PC-3 (cell line): Measurements from ENCODE around the gene TMEM147. TPM values are rescaled to one million over a fixed set of nuclear protein-coding genes. Genes with fewer than 3 reads are reported as not detected.

Experiments used
- ATAC-seq: fragments of 200-7000 bp; cut with Tn5 transposase; 2 replicates; pipeline ENCODE4 v1.9.1; 2020; ENCODE audit warnings: mild to moderate bottlenecking, moderate library complexity
- BruUV-seq: library from RNA; stranded (reverse); fragments of 400-500 nt; replicated peaks from 2 replicates; lab custom pipeline; 2021; lab: Mats Ljungman, UMichigan
- CTCF ChIA-PET: fragments of 300-600 bp; sonication (Branson Sonifier 250); formaldehyde crosslinking; loops from one replicate; lab custom pipeline; 2022; ENCODE audit warnings: antibody characterized with exemption; lab: Charles Lee
- POLR2A ChIA-PET: fragments of 300-600 bp; sonication (Branson Sonifier 250); formaldehyde crosslinking; loops from one replicate; lab custom pipeline; 2022; ENCODE audit warnings: antibody characterized with exemption; ENCODE audit not compliant: unreplicated experiment; lab: Charles Lee
- DNase-seq: peaks from one replicate; pipeline ENCODE4 v3.0.0-alpha.2; 2015
- H2AFZ ChIP-seq: fragments of 300-600 bp; sonication (generic); 2 replicates; pipeline ENCODE4 v1.6.0; 2016; ENCODE audit warnings: antibody characterized with exemption, low read length
- H3F3A ChIP-seq: fragments of 300-600 bp; sonication (generic); one replicate; pipeline ENCODE4 v1.6.0; 2017; ENCODE audit warnings: antibody characterized with exemption, low read length, control low read depth, mild to moderate bottlenecking; ENCODE audit not compliant: unreplicated experiment
- H3K27ac ChIP-seq: fragments of 300-600 bp; sonication (generic); 2 replicates; pipeline ENCODE4 v1.5.1; 2016; ENCODE audit warnings: mild to moderate bottlenecking, low read length
- H3K27me3 ChIP-seq: fragments of 300-600 bp; sonication (generic); 2 replicates; pipeline ENCODE4 v1.6.1; 2016; ENCODE audit warnings: low read length, mixed read lengths
- H3K36me3 ChIP-seq: fragments of 300-600 bp; sonication (generic); 2 replicates; pipeline ENCODE4 v1.6.1; 2016; ENCODE audit warnings: low read depth, mixed run types, low read length, mixed read lengths
- H3K4me1 ChIP-seq: fragments of 300-600 bp; sonication (generic); 2 replicates; pipeline ENCODE4 v1.5.1; 2016; ENCODE audit warnings: low read length; ENCODE audit not compliant: insufficient read depth
- H3K4me2 ChIP-seq: fragments of 300-600 bp; sonication (generic); 2 replicates; pipeline ENCODE4 v1.6.0; 2016; ENCODE audit warnings: low read length
- H3K4me3 ChIP-seq: fragments of 300-600 bp; sonication (generic); 2 replicates; pipeline ENCODE4 v1.5.1; 2016; ENCODE audit warnings: mild to moderate bottlenecking, low read length, mixed read lengths
- H3K79me2 ChIP-seq: fragments of 300-600 bp; sonication (generic); 2 replicates; pipeline ENCODE4 v1.6.1; 2017; ENCODE audit warnings: low read length, mixed read lengths
- H3K9ac ChIP-seq: fragments of 300-600 bp; sonication (generic); 2 replicates; pipeline ENCODE4 v1.6.0; 2016; ENCODE audit warnings: mild to moderate bottlenecking, low read length
- H3K9me2 ChIP-seq: fragments of 300-600 bp; sonication (generic); replicated peaks from 2 replicates; pipeline ENCODE4 v1.6.1; 2016; ENCODE audit warnings: mixed run types, low read length, mixed read lengths
- H3K9me3 ChIP-seq: fragments of 300-600 bp; sonication (generic); 2 replicates; pipeline ENCODE4 v1.6.1; 2016; ENCODE audit warnings: low read length, mixed read lengths
- H4K20me1 ChIP-seq: fragments of 300-600 bp; sonication (generic); 2 replicates; pipeline ENCODE4 v1.6.1; 2016; ENCODE audit warnings: low read length, mixed read lengths
- CTCF ChIP-seq: fragments of 300-600 bp; sonication (generic); conservative IDR thresholded peaks from 2 replicates; pipeline ENCODE4 v1.5.1; 2017; ENCODE audit warnings: antibody characterized with exemption, low read depth, mild to moderate bottlenecking, low read length
- EZH2 ChIP-seq: fragments of 300-600 bp; sonication (generic); IDR thresholded peaks from one replicate; pipeline ENCODE4 v1.6.1; 2017; ENCODE audit warnings: antibody characterized with exemption, mild to moderate bottlenecking, low read length; ENCODE audit not compliant: unreplicated experiment
- EZH2phosphoT487 ChIP-seq: fragments of 300-600 bp; sonication (generic); IDR thresholded peaks from 2 replicates; pipeline ENCODE4 v1.6.1; 2018; ENCODE audit warnings: mild to moderate bottlenecking, antibody characterized with exemption, low read length, borderline replicate concordance
- intact Hi-C: fragments of 100-400 bp; cut with micrococcal nuclease; formaldehyde crosslinking; loops from 2 replicates; pipeline ENCODE4 v1.9.0; 2023
- total RNA-seq: library from RNA; depleted of rRNA; stranded (reverse); fragments of >200 nt; gene quantifications from 2 replicates; pipeline ENCODE4 v1.2.3, GENCODE V29; 2014

TMEM147 gene
- total RNA-seq, 1 experiment from 2014 or later = 206 TPM

GRCh38 chr19:35566738-35567137 is 21.3 kb downstream of the TMEM147 start:
- ChIA-PET POLR2A (no interaction called here), CTCF (no interaction called here)
- Histone ChIP-seq H3F3A (no peaks in the 10 kb centered on the region), H3K79me2 (no peaks in the 10 kb centered on the region), H2AFZ (no peak overlapping the region), H3K4me3 (no peak overlapping the region), H3K4me1 (no peaks in the 10 kb centered on the region), H3K9me3 (no peaks in the 10 kb centered on the region), H4K20me1 (no peaks in the 10 kb centered on the region), H3K27ac (no peak overlapping the region), H3K4me2 (no peak overlapping the region), H3K9me2 (no peaks in the 10 kb centered on the region), H3K36me3 (no peaks in the 10 kb centered on the region), H3K27me3 (no peaks in the 10 kb centered on the region), H3K9ac (no peak overlapping the region)
- ATAC-seq (no peak), DNase-seq (no peak)
- TF ChIP-seq EZH2 (no peak), CTCF (no peak), EZH2phosphoT487 (no peak)
- no TSS peak for BruUV-seq
- intact Hi-C loops = no loop called here

DNA sequence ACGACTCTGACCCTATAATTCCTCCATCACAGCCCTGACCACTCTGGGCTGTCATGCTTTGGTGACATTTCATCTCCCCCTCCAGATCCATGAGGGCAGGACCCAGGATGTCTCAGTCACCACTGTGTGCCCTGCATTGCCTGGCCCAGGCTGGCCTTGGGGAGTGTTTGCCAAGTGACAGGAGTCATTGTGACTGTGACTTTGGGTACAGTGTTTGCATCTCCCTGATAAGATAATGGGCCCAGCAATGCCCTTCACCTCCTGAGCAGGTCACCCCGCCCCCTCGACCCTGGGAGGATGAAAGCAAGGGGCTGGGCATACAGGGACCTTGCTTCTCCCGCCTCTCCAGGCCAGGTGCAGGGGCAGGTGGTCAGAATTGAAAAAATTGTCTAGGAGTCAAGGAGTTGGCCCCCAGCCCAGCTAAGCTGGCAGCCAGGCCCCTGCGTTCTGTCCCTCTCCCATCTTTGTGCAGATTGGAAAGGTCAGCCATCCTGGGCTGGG is 23.9 kb downstream of the TMEM147 start:
- no TSS peak for BruUV-seq
- Histone ChIP-seq H2AFZ (no peak overlapping the region), H3K9me3 (no peaks in the 10 kb centered on the region), H3K9ac (no peak overlapping the region), H3K4me3 (no peak overlapping the region), H3K27me3 (no peaks in the 10 kb centered on the region), H4K20me1 (no peaks in the 10 kb centered on the region), H3K79me2 (no peaks in the 10 kb centered on the region), H3K36me3 (no peaks in the 10 kb centered on the region), H3K4me2 (no peak overlapping the region), H3F3A (no peaks in the 10 kb centered on the region), H3K9me2 (no peaks in the 10 kb centered on the region), H3K4me1 (no peaks in the 10 kb centered on the region), H3K27ac (no peak overlapping the region)
- ChIA-PET POLR2A (no interaction called here), CTCF (no interaction called here)
- no peak for TF ChIP-seq EZH2
- TF ChIP-seq EZH2phosphoT487 = no peak
- no peak for TF ChIP-seq CTCF
- ATAC-seq (no peak), DNase-seq (no peak)
- intact Hi-C loops = no loop called here

DNA sequence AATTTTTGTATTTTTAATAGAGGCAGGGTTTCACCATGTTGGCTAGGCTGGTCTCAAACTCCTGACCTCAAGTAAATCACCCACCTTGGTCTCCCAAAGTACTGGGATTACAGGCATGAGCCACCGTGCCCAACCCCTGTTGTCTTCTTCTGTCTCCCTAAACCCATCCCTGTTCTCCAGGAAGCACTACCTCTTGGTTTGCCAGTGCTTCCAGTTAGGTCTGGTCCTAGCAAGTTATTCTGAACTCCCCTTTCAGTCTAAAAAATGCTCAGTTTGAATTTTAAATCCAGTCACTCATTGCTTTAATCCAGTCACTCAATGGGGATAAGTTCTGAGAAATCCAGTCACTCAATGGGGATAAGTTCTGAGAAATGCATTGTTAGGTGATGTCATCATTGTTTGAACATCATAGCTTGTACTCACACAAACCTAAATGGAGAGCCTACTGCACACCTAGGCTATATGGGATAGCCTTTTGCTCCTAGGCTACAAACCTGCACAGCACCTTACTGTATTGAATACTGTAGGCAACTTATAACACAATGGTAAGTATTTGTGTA is 26.1 kb downstream of the TMEM147 start:
- Histone ChIP-seq H3K4me2 (no peak overlapping the region), H3K27ac (no peak overlapping the region), H3K4me1 (no peaks in the 10 kb centered on the region), H2AFZ (no peak overlapping the region), H3F3A (no peaks in the 10 kb centered on the region), H3K79me2 (no peaks in the 10 kb centered on the region), H4K20me1 (no peaks in the 10 kb centered on the region), H3K9me2 (no peaks in the 10 kb centered on the region), H3K36me3 (no peaks in the 10 kb centered on the region), H3K4me3 (no peak overlapping the region), H3K27me3 (no peaks in the 10 kb centered on the region), H3K9ac (no peak overlapping the region), H3K9me3 (no peaks in the 10 kb centered on the region)
- intact Hi-C loops = no loop called here
- DNase-seq (no peak), ATAC-seq (no peak)
- ChIA-PET POLR2A (no interaction called here), CTCF (no interaction called here)
- TF ChIP-seq EZH2phosphoT487 (no peak), EZH2 (no peak), CTCF (no peak)
- BruUV-seq = no TSS peak
